H1 (cell line): ENCODE results near the gene CLDN9.

ENCODE experiments used
- ATF2 ChIP-seq: IDR thresholded peaks from 2 replicates; pipeline ENCODE4 v1.6.1; 2012; ENCODE audit warnings: low read length, inconsistent platforms
- CTCF ChIP-seq, 3 experiments: IDR thresholded peaks; 1 replicate in 2 of 3; 2 replicates in 1 of 3; pipeline versions ENCODE4 v1.5.1 to v1.6.1; 2011; ENCODE audit warnings: low read length in 3 of 3, mild to moderate bottlenecking in 3 of 3, inconsistent platforms in 2 of 3, low read depth in 1 of 3, moderate library complexity in 1 of 3; ENCODE audit not compliant: insufficient read depth in 1 of 3; ENCODE audit errors: control extremely low read depth in 1 of 3
- EP300 ChIP-seq, 2 experiments: IDR thresholded peaks; 1 replicate in 1 of 2; 2 replicates in 1 of 2; pipeline ENCODE4 v1.6.1; 2011 to 2012; ENCODE audit warnings: low read depth in 2 of 2, low read length in 2 of 2, mild to moderate bottlenecking in 2 of 2, borderline replicate concordance in 1 of 2, inconsistent platforms in 1 of 2, moderate library complexity in 1 of 2
- RFX5 ChIP-seq: IDR thresholded peaks from 2 replicates; pipeline ENCODE4 v1.6.1; 2011; ENCODE audit warnings: low read depth, low read length, improper control_type of control experiment, borderline replicate concordance

- TF ChIP-seq EP300 (IDR thresholded peaks at IDR 0.05; ENCODE audit: borderline replicate concordance in 1 of 2, low read depth in 2 of 2, low read length in 2 of 2) (no peak), RFX5 (no peak), ATF2 (no peak), CTCF (IDR thresholded peaks at IDR 0.05; ENCODE audit: control extremely low read depth in 1 of 3, insufficient read depth in 1 of 3, low read depth in 1 of 3, low read length in 3 of 3) (no peak)
These were observed 26.0 kb upstream of the CLDN9 start for GRCh38 chr16:2986623-2987188.
